ENCODE measurements around the gene OTUD7B. TPM values are rescaled to one million over a fixed set of nuclear protein-coding genes. Genes with fewer than 3 reads are reported as not detected.
A peak's percentile ranks its signal among the peaks of the same experiment; 100 is the strongest.
"Not testable (repeated sequence)": the region's sequence is repeated elsewhere in the genome, so short reads cannot be mapped to it uniquely, and the experiment has no call there.

OTUD7B gene
- total and polyA plus RNA-seq, 10 of the 15 experiments (the other 5 are each of a cell fraction or from before 2014, with no cell fraction given), result 1.7 to 24.9 (median 6.6) TPM

DNA sequence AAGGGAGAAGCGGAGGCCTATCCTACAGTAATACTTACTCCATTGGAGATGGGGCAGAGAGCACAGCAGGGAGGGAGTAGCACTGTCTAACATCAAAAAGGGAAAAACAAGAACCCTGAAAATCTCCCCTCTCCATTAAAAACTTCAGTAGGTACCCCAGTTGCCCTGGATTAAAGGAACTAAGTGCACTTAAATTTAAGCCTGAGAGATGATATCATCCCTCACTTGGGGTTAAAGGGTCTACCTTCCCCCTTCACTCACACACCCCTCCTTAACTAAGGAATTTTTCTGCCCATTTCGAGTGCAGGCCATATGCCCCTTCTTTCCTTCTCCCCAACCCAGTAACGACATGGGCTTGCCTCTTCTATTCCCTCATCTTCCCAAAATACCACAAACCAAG, 70.1 kb downstream of the OTUD7B start (continued):
- no peak for TF ChIP-seq MEF2B (IDR thresholded peaks at IDR 0.05; ENCODE audit: partially characterized antibody, poor library complexity, severe bottlenecking)
- TF ChIP-seq CEBPB (IDR thresholded peaks at IDR 0.05; ENCODE audit: borderline replicate concordance in 1 of 2, low read depth in 2 of 2, low read length in 2 of 2), result no peak
- no peak for TF ChIP-seq ZNF217 (IDR thresholded peaks at IDR 0.05)
- TF ChIP-seq CBX3 (IDR thresholded peaks at IDR 0.05; ENCODE audit: borderline replicate concordance, low read depth), result no peak
- TF ChIP-seq HDAC2 (IDR thresholded peaks at IDR 0.05), result no peak
- TF ChIP-seq, protein P1, sequence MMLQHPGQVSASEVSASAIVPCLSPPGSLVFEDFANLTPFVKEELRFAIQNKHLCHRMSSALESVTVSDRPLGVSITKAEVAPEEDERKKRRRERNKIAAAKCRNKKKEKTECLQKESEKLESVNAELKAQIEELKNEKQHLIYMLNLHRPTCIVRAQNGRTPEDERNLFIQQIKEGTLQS (IDR thresholded peaks at IDR 0.05; ENCODE audit: borderline replicate concordance, extremely low read depth, low read depth, low read length), result no peak
- no peak for TF ChIP-seq MYC (IDR thresholded peaks at IDR 0.05; ENCODE audit: insufficient read depth, insufficient read length, insufficient replicate concordance, low read length, severe bottlenecking)

DNA sequence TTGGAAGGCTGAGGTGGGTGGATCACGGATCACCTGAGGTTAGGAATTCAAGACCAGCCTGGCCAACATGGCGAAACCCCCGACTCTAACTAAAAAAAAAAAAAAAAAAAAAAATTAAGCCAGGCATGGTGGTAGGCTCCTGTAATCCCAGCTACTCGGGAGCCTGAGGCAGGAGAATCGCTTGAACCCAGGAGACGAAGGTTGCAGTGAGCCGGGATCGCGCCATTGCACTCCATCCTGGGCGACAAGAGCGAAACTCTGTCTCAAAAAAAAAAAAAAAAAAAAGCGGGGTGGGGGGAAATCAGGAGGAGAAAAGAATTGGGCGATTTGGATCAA, 71.9 kb downstream of the OTUD7B start:
- Histone ChIP-seq H3K4me2 (ENCODE audit: control insufficient read depth, insufficient read depth) (peak overlapping the region; percentile 34; the same call in 1 of the 2 replicates), H3K4me1 (ENCODE audit: control insufficient read depth, insufficient read depth, low read length) (peaks cover 20% of the 10 kb centered on the region)
- H3K36me3 ChIP-seq (ENCODE audit: control insufficient read depth in 2 of 2, insufficient read depth in 2 of 2, low read length in 1 of 2); H4K20me1 ChIP-seq (ENCODE audit: control insufficient read depth, insufficient read depth); intact Hi-C loops (cut with micrococcal nuclease; ENCODE audit: unreplicated experiment); ATAC-seq; DNase-seq (ENCODE audit: low read depth, low spot score); in situ Hi-C loops (cut with MboI); H3K27me3 ChIP-seq (replicated peaks in 1 of 2; ENCODE audit: control insufficient read depth in 2 of 2, insufficient read depth in 2 of 2, low read length in 1 of 2); H2AFZ ChIP-seq (ENCODE audit: control insufficient read depth, low read depth, low read length); H3K27ac ChIP-seq (ENCODE audit: control insufficient read depth, insufficient read depth); BruUV-seq (replicated peaks); H3K9me3 ChIP-seq (replicated peaks; ENCODE audit: control insufficient read depth, insufficient read depth, low read length); H3K9ac ChIP-seq (ENCODE audit: control insufficient read depth, insufficient read depth, low read length); FAIRE-seq; H3K4me3 ChIP-seq; H3K79me2 ChIP-seq (ENCODE audit: control insufficient read depth, insufficient read depth, low read length): not testable (repeated sequence)
- SMC1A ChIA-PET (ENCODE audit: uncharacterized antibody, unreplicated experiment), result interaction anchor here (1.0 to 2.6 kb wide), 3 partner anchors 10 to 65 kb away, joined by 3 to 14 read pairs (median 9); no protein-coding TSS in a partner anchor
- POLR2A ChIA-PET, result interaction anchor here (0.6 to 4.0 kb wide), 6 partner anchors 9 to 624 kb away, joined by 4 to 26 read pairs (median 4); a partner anchor contains a TSS
- WGBS (ENCODE audit: insufficient coverage, insufficient replicate concordance, low lambda C conversion rate, missing lambda C conversion rate), result 93% methylated on average over 10 of the region's 13 CpGs
- CTCF ChIA-PET, result interaction anchor here (1.6 kb wide), 1 partner anchor 24 kb away, joined by 3 read pairs; no protein-coding TSS in a partner anchor
- RAD21 ChIA-PET (ENCODE audit: unreplicated experiment), result interaction anchor here (1.0 to 2.5 kb wide), 2 partner anchors 24 to 50 kb away, joined by 5 to 6 read pairs; a partner anchor contains a TSS
